Tongue (tissue), 2 donors: ENCODE results near the gene SLC45A1. TPM values are rescaled to one million over a fixed set of nuclear protein-coding genes. Genes with fewer than 3 reads are reported as not detected.

Experiments
- DNase-seq: peaks from one replicate; pipeline ENCODE4 v3.0.0-alpha.2; 2015
- total RNA-seq: library from RNA; depleted of rRNA; stranded (reverse); fragments of >200 nt; gene quantifications from one replicate; pipeline ENCODE4 v1.2.3, GENCODE V29; 2014

Gene SLC45A1
- total RNA-seq, 1 donor from 2014 or later = 3.2 TPM

GRCh38 chr1:8335246-8335645 is 17.3 kb downstream of the SLC45A1 start:
- no peak for DNase-seq

- no peak for DNase-seq
These were observed 20.0 kb downstream of the SLC45A1 start for GRCh38 chr1:8337776-8338525.

DNA sequence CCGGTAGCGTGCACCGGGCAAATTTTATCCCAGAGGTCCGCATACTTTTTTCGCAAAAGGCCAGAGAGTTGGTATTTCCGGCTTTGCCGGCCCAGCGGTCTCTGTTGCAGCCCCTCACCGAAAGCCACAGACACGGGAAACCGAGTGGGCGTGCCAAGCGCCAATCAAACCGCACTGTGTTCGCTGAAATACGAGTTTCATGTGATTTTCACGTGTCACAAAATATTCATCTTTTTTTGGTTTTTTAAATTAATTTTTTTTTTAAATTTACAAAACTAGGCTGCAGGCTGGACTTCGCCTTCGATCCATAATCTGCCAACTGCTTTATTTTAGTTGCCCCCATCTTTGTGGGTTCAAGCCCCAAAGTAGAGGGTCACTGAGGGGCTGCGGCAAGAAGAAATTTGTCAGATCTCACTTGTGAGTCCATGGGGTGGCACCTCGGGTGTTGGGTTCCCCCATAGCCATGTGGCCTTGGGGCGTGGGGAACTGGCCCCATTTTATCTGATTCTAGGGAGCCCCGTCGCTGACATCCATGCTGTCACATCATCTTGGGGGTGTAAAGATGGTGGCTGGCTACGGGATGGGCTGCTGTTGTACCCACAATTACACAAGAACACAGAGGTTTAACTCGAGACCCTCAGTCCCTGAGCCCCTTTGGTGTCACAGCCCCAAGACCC is 20.8 kb downstream of the SLC45A1 start:
- no peak for DNase-seq

DNA sequence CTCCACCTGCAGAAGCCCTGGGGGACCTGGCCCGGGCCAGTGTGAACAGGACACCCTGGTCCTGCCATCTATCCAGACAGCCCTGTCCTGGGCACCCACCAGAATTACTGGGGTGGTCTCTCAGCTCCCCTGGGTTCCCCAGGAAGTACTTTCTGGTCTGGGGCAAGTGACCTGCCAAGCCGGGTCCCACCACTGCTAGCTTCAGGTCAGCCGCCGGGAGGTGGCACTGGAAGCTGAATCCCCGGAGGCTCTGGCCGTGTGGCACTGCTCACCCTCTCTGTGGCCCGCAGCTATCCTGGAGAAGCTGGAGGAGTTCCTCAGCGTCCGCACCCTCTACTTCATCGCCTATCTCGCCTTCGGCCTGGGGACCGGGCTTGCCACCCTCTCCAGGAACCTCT is 21.3 kb downstream of the SLC45A1 start:
- DNase-seq = no peak

GRCh38 chr1:8340448-8340847 is 22.5 kb downstream of the SLC45A1 start:
- DNase-seq = no peak

DNA sequence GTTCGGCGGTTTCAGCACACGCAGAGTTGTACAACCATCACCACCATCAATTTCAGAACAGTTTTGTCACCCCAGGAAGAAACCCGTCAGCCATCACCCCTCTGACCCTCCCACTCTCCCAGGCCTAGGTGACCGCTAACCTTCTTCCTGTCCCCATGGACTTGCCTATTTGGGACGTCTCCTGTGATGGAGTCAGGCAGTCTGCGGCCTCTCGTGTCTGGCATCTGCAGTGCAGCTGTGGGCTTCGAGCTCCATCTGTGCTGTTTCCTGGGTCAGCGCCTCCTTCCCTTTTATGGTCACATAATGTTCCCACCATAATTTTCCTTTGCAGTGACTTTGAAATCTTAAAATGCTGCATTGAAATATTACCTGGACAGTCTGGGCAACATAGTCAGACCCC is 24.4 kb downstream of the SLC45A1 start:
- DNase-seq = no peak

DNA sequence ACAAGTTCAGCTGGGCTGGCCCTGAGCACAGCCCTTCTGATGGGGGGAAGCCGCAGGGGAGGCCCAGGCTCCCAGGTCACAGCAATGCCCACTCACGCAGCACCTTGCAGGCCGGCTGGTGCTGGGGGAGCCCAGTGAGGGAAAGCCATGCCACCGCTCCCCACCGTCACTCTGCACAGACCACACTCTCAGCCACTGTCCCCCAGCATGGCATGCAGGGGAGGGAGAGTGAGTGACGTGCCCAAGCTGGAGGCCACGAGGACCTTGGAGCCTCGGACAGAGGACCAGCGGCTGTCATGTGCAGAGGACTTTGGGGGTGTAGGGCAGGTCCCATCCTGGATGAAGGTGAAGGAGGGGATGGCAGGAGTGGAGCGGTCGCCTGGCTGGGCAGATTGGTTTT is 25.1 kb downstream of the SLC45A1 start:
- DNase-seq = no peak

DNA sequence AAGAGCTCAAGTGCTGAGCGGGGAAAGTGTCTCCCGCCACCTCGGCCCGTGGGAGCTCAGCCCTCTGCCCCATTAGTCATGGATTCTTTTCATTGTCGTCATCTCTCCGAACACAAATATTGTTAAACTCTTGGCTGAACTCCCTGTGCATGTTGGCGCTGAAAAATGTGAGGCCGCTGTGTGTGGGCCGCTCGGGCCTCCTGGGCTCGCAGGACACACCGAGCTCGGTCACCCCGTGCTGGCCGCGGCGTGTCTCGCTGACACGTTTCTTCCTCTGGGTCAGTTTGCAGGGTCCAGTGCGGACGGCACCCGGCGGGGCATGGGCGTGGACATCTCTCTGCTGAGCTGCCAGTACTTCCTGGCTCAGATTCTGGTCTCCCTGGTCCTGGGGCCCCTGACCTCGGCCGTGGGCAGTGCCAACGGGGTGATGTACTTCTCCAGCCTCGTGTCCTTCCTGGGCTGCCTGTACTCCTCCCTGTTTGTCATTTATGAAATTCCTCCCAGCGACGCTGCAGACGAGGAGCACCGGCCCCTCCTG is 25.6 kb downstream of the SLC45A1 start:
- peak; percentile 84 for DNase-seq

DNA sequence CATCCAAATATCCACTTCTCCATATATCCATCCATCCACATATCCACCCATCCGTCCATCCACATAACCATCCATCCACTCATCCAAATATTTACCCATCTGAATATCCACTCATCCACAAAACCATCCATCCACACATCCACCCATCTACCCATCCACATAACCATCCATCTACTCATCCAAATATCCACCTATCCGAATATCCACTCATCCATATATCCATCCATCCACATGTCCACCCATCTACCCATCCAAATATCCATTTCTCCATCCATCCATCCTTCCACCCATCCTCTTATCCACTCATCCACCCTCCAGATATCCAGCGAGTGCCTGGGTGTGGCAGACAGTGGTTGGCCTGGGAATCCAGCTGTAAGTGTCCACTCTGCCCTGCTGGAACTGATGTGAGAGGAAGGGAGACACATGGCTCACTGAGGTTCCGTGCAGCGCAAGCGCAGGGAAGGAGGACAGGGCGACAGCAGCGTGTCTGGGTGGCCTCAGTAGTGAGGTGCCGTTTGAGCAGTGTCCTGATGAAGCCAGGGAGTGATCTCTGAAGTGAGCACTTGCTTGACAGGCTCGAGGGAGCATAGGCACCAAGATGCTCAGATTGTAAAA is 27.1 kb downstream of the SLC45A1 start:
- no peak for DNase-seq

- no peak for DNase-seq
These were observed 27.9 kb downstream of the SLC45A1 start for GRCh38 chr1:8345621-8346415.

DNA sequence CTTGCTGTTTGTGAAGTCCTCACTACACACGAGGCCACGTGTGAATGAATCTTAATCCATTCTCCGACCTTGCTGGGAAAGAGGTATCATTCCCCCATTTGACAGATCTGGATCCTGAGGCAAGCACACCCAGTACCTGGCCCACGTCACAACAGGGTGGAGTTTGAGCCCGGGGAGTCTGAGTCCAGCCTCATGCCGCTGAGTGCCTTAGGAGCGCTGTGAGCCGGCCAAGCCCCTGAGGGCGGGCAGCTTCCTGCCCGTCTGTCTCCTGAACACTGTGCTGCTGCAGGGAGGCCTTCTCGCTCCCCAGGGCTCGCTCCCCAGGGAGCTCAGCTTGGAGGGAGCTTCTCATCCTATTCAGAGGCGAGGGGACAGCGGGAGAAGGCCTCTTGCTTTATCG is 29.7 kb downstream of the SLC45A1 start:
- no peak for DNase-seq

- no peak for DNase-seq
These were observed 30.3 kb downstream of the SLC45A1 start for GRCh38 chr1:8348047-8348776.

GRCh38 chr1:8348777-8349472 is 31.0 kb downstream of the SLC45A1 start:
- peak; percentile 75 for DNase-seq

GRCh38 chr1:8349473-8349865 is 31.6 kb downstream of the SLC45A1 start:
- DNase-seq = no peak

GRCh38 chr1:8349961-8350360 is 32.0 kb downstream of the SLC45A1 start:
- DNase-seq = no peak

GRCh38 chr1:8350914-8351684 is 33.2 kb downstream of the SLC45A1 start:
- no peak for DNase-seq

DNA sequence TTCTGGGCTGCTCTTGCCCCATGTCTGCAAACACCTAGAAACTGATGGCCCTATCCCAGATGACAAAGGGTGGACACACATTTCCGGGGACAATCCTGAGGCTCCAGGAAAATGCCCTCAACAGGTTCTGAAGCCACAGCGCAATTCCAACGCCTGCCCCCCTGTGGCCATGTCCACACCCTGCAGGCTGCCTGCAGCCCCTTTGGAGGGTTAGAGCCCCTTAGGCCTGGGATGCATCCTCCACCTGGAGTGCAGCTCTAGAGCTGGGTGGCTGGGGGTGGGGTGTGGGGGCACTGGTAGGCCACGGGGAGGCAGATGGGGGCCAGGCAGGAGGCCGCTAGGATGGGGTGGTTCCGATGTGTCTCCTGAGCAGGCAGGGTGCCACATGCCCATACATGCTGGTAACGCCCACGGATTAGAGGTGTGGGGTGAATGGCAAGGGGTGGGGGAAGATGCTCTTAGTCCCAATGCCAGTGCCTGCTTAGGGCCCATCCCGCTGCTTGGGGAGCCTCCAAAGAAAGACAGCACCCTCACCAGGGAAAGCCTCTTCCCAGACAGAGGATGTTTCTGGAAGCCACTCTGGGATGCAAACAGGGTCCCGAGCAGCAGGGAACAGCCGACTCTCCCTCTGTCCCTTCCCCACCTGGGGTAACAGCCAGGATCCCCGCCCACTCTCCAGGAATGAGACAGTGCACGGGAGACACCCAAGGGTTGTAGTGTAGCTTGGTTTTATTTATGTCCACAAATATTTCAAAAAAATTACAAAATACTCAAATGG is 34.0 kb downstream of the SLC45A1 start:
- peak; percentile 58 for DNase-seq

DNA sequence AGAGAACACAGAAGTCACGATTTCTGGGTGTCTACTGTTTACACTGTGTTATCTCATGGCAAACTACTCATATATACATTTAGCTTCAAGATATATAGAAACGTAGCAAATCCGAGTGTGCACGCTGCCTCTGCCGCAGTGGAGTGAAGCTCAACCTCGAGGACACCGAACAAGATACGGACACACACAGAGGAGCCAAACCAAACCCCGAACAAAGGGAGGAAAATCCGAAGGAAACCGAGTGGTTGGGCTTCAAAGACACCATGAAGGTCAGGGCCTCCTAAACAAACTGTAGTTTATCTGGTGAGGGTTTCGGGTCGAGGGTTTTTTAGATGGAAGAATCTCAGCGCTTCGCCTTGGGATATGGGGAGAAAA is 34.5 kb downstream of the SLC45A1 start:
- no peak for DNase-seq
